ENCODE data around the gene ICAM2.

- TF ChIP-seq FOXM1 (IDR thresholded peaks at IDR 0.05; ENCODE audit: borderline replicate concordance), result no peak
- TF ChIP-seq ZNF384 (IDR thresholded peaks at IDR 0.05), result no peak
- no peak for TF ChIP-seq SP1 (IDR thresholded peaks at IDR 0.05)
- TF ChIP-seq NFRKB (IDR thresholded peaks at IDR 0.05), result no peak
- no peak for TF ChIP-seq FOXA1 (IDR thresholded peaks at IDR 0.05)
- TF ChIP-seq L3MBTL2 (conservative IDR thresholded peaks at IDR 0.05), result no peak
- TF ChIP-seq ARNT (IDR thresholded peaks at IDR 0.05), result no peak
- no peak for TF ChIP-seq SUZ12 (IDR thresholded peaks at IDR 0.05)
- no peak for TF ChIP-seq TARDBP (IDR thresholded peaks at IDR 0.05)
- no peak for TF ChIP-seq FOXK2 (IDR thresholded peaks at IDR 0.05)
- no peak for TF ChIP-seq LEF1 (IDR thresholded peaks at IDR 0.05; ENCODE audit: borderline replicate concordance)
- no peak for TF ChIP-seq BHLHE40 (IDR thresholded peaks at IDR 0.05; ENCODE audit: borderline replicate concordance)
- no peak for TF ChIP-seq ELF4 (IDR thresholded peaks at IDR 0.05)
- no peak for TF ChIP-seq PKNOX1 (IDR thresholded peaks at IDR 0.05)
Measured at GRCh38 chr17:63988127-63988478, 32.3 kb downstream of the ICAM2 start.

Measured in HEK293T (cell line).